ENCODE measurements around the gene SERF1A. TPM values are rescaled to one million over a fixed set of nuclear protein-coding genes. Genes with fewer than 3 reads are reported as not detected.
"Not testable (repeated sequence)": the region's sequence is repeated elsewhere in the genome, so short reads cannot be mapped to it uniquely, and the experiment has no call there.

The SERF1A gene
- 9.1 and 10.5 TPM in 2 replicates for total RNA-seq

- DNase-seq (ENCODE audit: low spot score); H3K4me1 Mint-ChIP-seq (ENCODE audit: low read depth); H3K9me3 Mint-ChIP-seq; H3K27me3 Mint-ChIP-seq (ENCODE audit: low read depth); H3K27ac Mint-ChIP-seq; intact Hi-C loops (cut with micrococcal nuclease); H3K36me3 Mint-ChIP-seq (ENCODE audit: low read depth); H3K4me3 Mint-ChIP-seq (ENCODE audit: low read depth): not testable (repeated sequence)
These were observed at the start of gene SERF1A for GRCh38 chr5:70900533-70901271. Gene SERF1A (plus strand): TSS chr5:70900669. CDS start chr5:70900870, 201 bp downstream.

GRCh38 chr5:70866778-70867177 lies 33.7 kb upstream of the SERF1A start:
- H3K27ac Mint-ChIP-seq; DNase-seq (ENCODE audit: low spot score); H3K4me3 Mint-ChIP-seq (ENCODE audit: low read depth); H3K9me3 Mint-ChIP-seq; intact Hi-C loops (cut with micrococcal nuclease); H3K4me1 Mint-ChIP-seq (ENCODE audit: low read depth); H3K36me3 Mint-ChIP-seq (ENCODE audit: low read depth); H3K27me3 Mint-ChIP-seq (ENCODE audit: low read depth): not testable (repeated sequence)

- H3K4me1 Mint-ChIP-seq (ENCODE audit: low read depth); H3K27ac Mint-ChIP-seq; H3K36me3 Mint-ChIP-seq (ENCODE audit: low read depth); intact Hi-C loops (cut with micrococcal nuclease); H3K9me3 Mint-ChIP-seq; H3K27me3 Mint-ChIP-seq (ENCODE audit: low read depth); H3K4me3 Mint-ChIP-seq (ENCODE audit: low read depth); DNase-seq (ENCODE audit: low spot score): not testable (repeated sequence)
These were observed 29.8 kb upstream of the SERF1A start for GRCh38 chr5:70870626-70871025.

GRCh38 chr5:70896076-70896475 lies 4.4 kb upstream of the SERF1A start:
- H3K27ac Mint-ChIP-seq, result not testable (repeated sequence)

GRCh38 chr5:70901272-70901571 lies 753 bp downstream of the SERF1A start:
- H3K4me1 Mint-ChIP-seq (ENCODE audit: low read depth), result not testable (repeated sequence)

More at GRCh38 chr5:70896076-70896475, 4.4 kb upstream of the SERF1A start:
- H3K4me1 Mint-ChIP-seq (ENCODE audit: low read depth); intact Hi-C loops (cut with micrococcal nuclease); H3K9me3 Mint-ChIP-seq; H3K36me3 Mint-ChIP-seq (ENCODE audit: low read depth); H3K27me3 Mint-ChIP-seq (ENCODE audit: low read depth); DNase-seq (ENCODE audit: low spot score); H3K4me3 Mint-ChIP-seq (ENCODE audit: low read depth): not testable (repeated sequence)

GRCh38 chr5:70906624-70907023 lies 6.2 kb downstream of the SERF1A start:
- H3K4me3 Mint-ChIP-seq (ENCODE audit: low read depth); H3K27ac Mint-ChIP-seq; H3K4me1 Mint-ChIP-seq (ENCODE audit: low read depth); H3K9me3 Mint-ChIP-seq; DNase-seq (ENCODE audit: low spot score); intact Hi-C loops (cut with micrococcal nuclease); H3K36me3 Mint-ChIP-seq (ENCODE audit: low read depth); H3K27me3 Mint-ChIP-seq (ENCODE audit: low read depth): not testable (repeated sequence)

More at GRCh38 chr5:70901272-70901571, 753 bp downstream of the SERF1A start:
- H3K27ac Mint-ChIP-seq; H3K36me3 Mint-ChIP-seq (ENCODE audit: low read depth); H3K9me3 Mint-ChIP-seq; H3K4me3 Mint-ChIP-seq (ENCODE audit: low read depth); intact Hi-C loops (cut with micrococcal nuclease); H3K27me3 Mint-ChIP-seq (ENCODE audit: low read depth); DNase-seq (ENCODE audit: low spot score): not testable (repeated sequence)

- H3K4me3 Mint-ChIP-seq (ENCODE audit: low read depth); H3K4me1 Mint-ChIP-seq (ENCODE audit: low read depth); DNase-seq (ENCODE audit: low spot score); H3K9me3 Mint-ChIP-seq; intact Hi-C loops (cut with micrococcal nuclease); H3K36me3 Mint-ChIP-seq (ENCODE audit: low read depth); H3K27me3 Mint-ChIP-seq (ENCODE audit: low read depth); H3K27ac Mint-ChIP-seq: not testable (repeated sequence)
These were observed 16.4 kb downstream of the SERF1A start for GRCh38 chr5:70916829-70917228.

GRCh38 chr5:70925211-70925562 lies 24.7 kb downstream of the SERF1A start:
- H3K36me3 Mint-ChIP-seq (ENCODE audit: low read depth); intact Hi-C loops (cut with micrococcal nuclease); H3K9me3 Mint-ChIP-seq; H3K27me3 Mint-ChIP-seq (ENCODE audit: low read depth); H3K4me1 Mint-ChIP-seq (ENCODE audit: low read depth); H3K4me3 Mint-ChIP-seq (ENCODE audit: low read depth); H3K27ac Mint-ChIP-seq; DNase-seq (ENCODE audit: low spot score): not testable (repeated sequence)

- H3K9me3 Mint-ChIP-seq; H3K4me1 Mint-ChIP-seq (ENCODE audit: low read depth); H3K27ac Mint-ChIP-seq; H3K36me3 Mint-ChIP-seq (ENCODE audit: low read depth); DNase-seq (ENCODE audit: low spot score); intact Hi-C loops (cut with micrococcal nuclease); H3K4me3 Mint-ChIP-seq (ENCODE audit: low read depth); H3K27me3 Mint-ChIP-seq (ENCODE audit: low read depth): not testable (repeated sequence)
These were observed 31.4 kb downstream of the SERF1A start for GRCh38 chr5:70931709-70932368.

- DNase-seq (ENCODE audit: low spot score); intact Hi-C loops (cut with micrococcal nuclease); H3K9me3 Mint-ChIP-seq; H3K36me3 Mint-ChIP-seq (ENCODE audit: low read depth); H3K27ac Mint-ChIP-seq; H3K27me3 Mint-ChIP-seq (ENCODE audit: low read depth); H3K4me3 Mint-ChIP-seq (ENCODE audit: low read depth); H3K4me1 Mint-ChIP-seq (ENCODE audit: low read depth): not testable (repeated sequence)
These were observed 32.1 kb downstream of the SERF1A start for GRCh38 chr5:70932560-70932959.

- H3K27ac Mint-ChIP-seq; H3K4me1 Mint-ChIP-seq (ENCODE audit: low read depth): not testable (repeated sequence)
These were observed 52.6 kb downstream of the SERF1A start for GRCh38 chr5:70953068-70953467.

More at GRCh38 chr5:70953068-70953467, 52.6 kb downstream of the SERF1A start:
- H3K9me3 Mint-ChIP-seq; H3K4me3 Mint-ChIP-seq (ENCODE audit: low read depth); H3K27me3 Mint-ChIP-seq (ENCODE audit: low read depth); DNase-seq (ENCODE audit: low spot score); intact Hi-C loops (cut with micrococcal nuclease); H3K36me3 Mint-ChIP-seq (ENCODE audit: low read depth): not testable (repeated sequence)
